DOHH2 (cell line): ENCODE data around the gene RHOG.

Experiments used
- H3F3A ChIP-seq: fragments of 200-600 bp; sonication (generic), shearing (Covaris generic); 2 replicates; pipeline ENCODE4 v1.6.0; 2016; ENCODE audit warnings: antibody characterized with exemption, mild to moderate bottlenecking; ENCODE audit not compliant: control insufficient read depth, insufficient read depth
- H3K27ac ChIP-seq: fragments of 200-600 bp; sonication (generic); 2 replicates; pipeline ENCODE4 v1.5.1; 2014; ENCODE audit warnings: low read depth, mild to moderate bottlenecking, low read length, moderate library complexity
- H3K27me3 ChIP-seq: fragments of 200-600 bp; sonication (generic); 2 replicates; pipeline ENCODE4 v1.6.1; 2014; ENCODE audit warnings: mild to moderate bottlenecking, low read length, mixed read lengths; ENCODE audit not compliant: control insufficient read depth
- H3K36me3 ChIP-seq: fragments of 200-600 bp; sonication (generic); 2 replicates; pipeline ENCODE4 v1.6.1; 2014; ENCODE audit warnings: mild to moderate bottlenecking, low read length, moderate library complexity, mixed read lengths; ENCODE audit not compliant: control insufficient read depth
- H3K4me1 ChIP-seq: fragments of 200-600 bp; sonication (generic); 2 replicates; pipeline ENCODE4 v1.6.1; 2014; ENCODE audit warnings: mild to moderate bottlenecking, low read length, mixed read lengths; ENCODE audit not compliant: control insufficient read depth
- H3K4me2 ChIP-seq: fragments of 200-600 bp; sonication (generic); 2 replicates; pipeline ENCODE4 v1.6.0; 2014; ENCODE audit warnings: mild to moderate bottlenecking, low read length, moderate library complexity
- H3K4me3 ChIP-seq: fragments of 200-600 bp; sonication (generic); 2 replicates; pipeline ENCODE4 v1.5.1; 2014; ENCODE audit warnings: mild to moderate bottlenecking, low read length, mixed read lengths
- H3K79me2 ChIP-seq: fragments of 200-600 bp; sonication (generic); 2 replicates; pipeline ENCODE4 v1.6.1; 2014; ENCODE audit warnings: mild to moderate bottlenecking, low read length, mixed read lengths; ENCODE audit not compliant: control insufficient read depth
- H3K9me2 ChIP-seq: fragments of 200-600 bp; sonication (generic); replicated peaks from 2 replicates; pipeline ENCODE4 v1.6.1; 2014; ENCODE audit warnings: mild to moderate bottlenecking, low read length, mixed read lengths; ENCODE audit not compliant: control insufficient read depth
- H3K9me3 ChIP-seq: fragments of 200-600 bp; sonication (generic); 2 replicates; pipeline ENCODE4 v1.6.1; 2014; ENCODE audit warnings: antibody characterized with exemption, low read length, mixed read lengths; ENCODE audit not compliant: control insufficient read depth, insufficient read depth
- H4K20me1 ChIP-seq: fragments of 200-600 bp; sonication (generic); 2 replicates; pipeline ENCODE4 v1.6.0; 2014; ENCODE audit warnings: low read depth, mild to moderate bottlenecking, antibody characterized with exemption, low read length, moderate library complexity; ENCODE audit not compliant: control insufficient read depth, insufficient read depth
- EZH2phosphoT487 ChIP-seq: fragments of 200-600 bp; sonication (generic); IDR thresholded peaks from 2 replicates; pipeline ENCODE4 v1.6.1; 2017; ENCODE audit warnings: borderline replicate concordance, mild to moderate bottlenecking, antibody characterized with exemption, low read length, moderate library complexity, mixed read lengths
- TF ChIP-seq, protein P1 (sequence below): fragments of 200-600 bp; sonication (generic); IDR thresholded peaks from one replicate; pipeline ENCODE4 v1.5.1; 2014; ENCODE audit warnings: antibody characterized with exemption, mild to moderate bottlenecking, low read depth, low read length; ENCODE audit not compliant: poor library complexity, severe bottlenecking

Gene RHOG

GRCh38 chr11:3878258-3878584 is 37.5 kb upstream of the RHOG start:
- Histone ChIP-seq H3F3A (peaks cover 14% of the 10 kb centered on the region), H3K27me3 (no peaks in the 10 kb centered on the region), H3K9me2 (no peaks in the 10 kb centered on the region), H3K4me2 (peak overlapping the region; percentile 21; the same call in 1 of the 2 replicates), H3K9me3 (no peaks in the 10 kb centered on the region), H4K20me1 (0 out of 2 replicates have a peak, but pooled peaks cover 12% of the 10 kb centered on the region), H3K36me3 (no peaks in the 10 kb centered on the region), H3K79me2 (peaks cover 47% of the 10 kb centered on the region), H3K4me1 (peaks cover 64% of the 10 kb centered on the region), H3K4me3 (no peak overlapping the region), H3K27ac (no peak overlapping the region)
- TF ChIP-seq, protein P1, sequence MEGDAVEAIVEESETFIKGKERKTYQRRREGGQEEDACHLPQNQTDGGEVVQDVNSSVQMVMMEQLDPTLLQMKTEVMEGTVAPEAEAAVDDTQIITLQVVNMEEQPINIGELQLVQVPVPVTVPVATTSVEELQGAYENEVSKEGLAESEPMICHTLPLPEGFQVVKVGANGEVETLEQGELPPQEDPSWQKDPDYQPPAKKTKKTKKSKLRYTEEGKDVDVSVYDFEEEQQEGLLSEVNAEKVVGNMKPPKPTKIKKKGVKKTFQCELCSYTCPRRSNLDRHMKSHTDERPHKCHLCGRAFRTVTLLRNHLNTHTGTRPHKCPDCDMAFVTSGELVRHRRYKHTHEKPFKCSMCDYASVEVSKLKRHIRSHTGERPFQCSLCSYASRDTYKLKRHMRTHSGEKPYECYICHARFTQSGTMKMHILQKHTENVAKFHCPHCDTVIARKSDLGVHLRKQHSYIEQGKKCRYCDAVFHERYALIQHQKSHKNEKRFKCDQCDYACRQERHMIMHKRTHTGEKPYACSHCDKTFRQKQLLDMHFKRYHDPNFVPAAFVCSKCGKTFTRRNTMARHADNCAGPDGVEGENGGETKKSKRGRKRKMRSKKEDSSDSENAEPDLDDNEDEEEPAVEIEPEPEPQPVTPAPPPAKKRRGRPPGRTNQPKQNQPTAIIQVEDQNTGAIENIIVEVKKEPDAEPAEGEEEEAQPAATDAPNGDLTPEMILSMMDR: no peak
- TF ChIP-seq EZH2phosphoT487: no peak

DNA sequence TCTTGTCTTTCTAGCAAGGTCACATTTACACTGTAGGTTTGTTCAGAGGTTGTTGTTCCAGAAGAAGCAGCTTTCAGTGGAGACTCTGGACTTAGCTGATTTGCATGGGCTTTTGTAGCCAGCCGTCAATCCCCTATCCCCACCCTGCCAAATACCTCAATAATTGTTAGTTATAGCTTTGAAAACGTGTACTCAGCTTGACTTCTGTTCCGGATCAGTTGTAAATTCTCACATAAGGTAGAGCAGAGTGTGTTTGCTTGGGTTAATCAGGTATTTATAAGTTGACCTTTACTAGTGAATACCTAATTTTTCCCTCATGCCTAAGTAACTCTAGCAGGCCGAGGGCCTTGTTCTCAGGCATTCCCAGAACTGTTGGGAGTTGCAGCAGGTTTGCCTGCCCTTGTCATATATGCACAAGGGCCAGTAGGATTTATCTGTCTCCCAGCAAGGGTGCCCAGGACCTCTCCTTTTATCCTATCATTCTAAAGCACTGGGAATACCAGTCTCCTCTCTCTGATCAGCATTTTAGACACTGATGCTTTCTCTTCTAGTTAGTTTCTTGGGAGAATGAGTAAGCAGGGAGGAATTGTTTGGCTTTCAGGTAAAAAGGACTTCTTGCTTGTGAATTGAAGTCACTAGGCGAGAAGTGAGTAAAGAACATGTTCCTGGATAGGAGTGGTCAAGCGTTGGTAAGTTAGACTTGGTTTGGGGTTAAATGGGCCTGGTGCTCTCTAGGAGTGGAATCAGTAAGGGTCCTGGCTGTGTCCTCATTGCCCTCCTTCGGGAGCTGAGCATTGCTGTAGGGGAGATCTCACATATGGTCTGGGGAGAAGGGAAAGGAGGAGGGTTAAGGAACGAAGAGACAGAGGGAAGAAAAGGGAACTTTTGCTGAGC is 36.9 kb upstream of the RHOG start:
- peak overlapping the region; percentile 21 for H3K4me2 ChIP-seq
- peaks cover 43% of the 10 kb centered on the region for H3K79me2 ChIP-seq
- H3K4me1 ChIP-seq: peaks cover 64% of the 10 kb centered on the region

DNA sequence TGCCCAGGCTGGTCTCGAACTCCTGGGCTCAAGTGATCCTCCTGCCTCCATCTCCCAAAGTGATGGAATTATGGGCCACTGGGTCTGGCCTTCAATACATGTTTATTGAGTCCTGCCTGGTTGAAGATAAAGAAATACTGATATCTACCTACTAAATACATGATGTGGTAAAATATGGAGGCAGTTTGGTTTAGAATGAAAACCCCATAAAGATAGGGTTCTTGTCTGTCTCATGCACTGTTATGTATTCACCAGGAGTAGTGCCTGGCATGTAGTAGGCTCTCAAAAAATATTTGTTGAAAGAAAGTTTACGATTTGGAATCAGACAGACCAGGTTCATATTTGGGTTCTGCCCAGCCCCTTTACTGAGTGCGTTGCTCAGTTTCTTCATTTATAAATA is 35.9 kb upstream of the RHOG start:
- Histone ChIP-seq H3K27me3 (no peaks in the 10 kb centered on the region), H3K4me1 (peaks cover 62% of the 10 kb centered on the region), H3F3A (peaks cover 11% of the 10 kb centered on the region), H3K4me2 (no peak overlapping the region), H3K9me3 (no peaks in the 10 kb centered on the region), H3K4me3 (no peak overlapping the region), H3K9me2 (no peaks in the 10 kb centered on the region), H3K79me2 (peaks cover 36% of the 10 kb centered on the region), H3K27ac (no peak overlapping the region), H3K36me3 (no peaks in the 10 kb centered on the region), H4K20me1 (0 out of 2 replicates have a peak, but pooled peaks cover 12% of the 10 kb centered on the region)
- TF ChIP-seq EZH2phosphoT487: no peak
- TF ChIP-seq, protein P1: no peak

More for the DNA sequence above, 36.9 kb upstream of the RHOG start:
- Histone ChIP-seq H3K9me2 (no peaks in the 10 kb centered on the region), H4K20me1 (0 out of 2 replicates have a peak, but pooled peaks cover 12% of the 10 kb centered on the region), H3K27ac (no peak overlapping the region), H3K4me3 (no peak overlapping the region), H3K9me3 (no peaks in the 10 kb centered on the region), H3K27me3 (no peaks in the 10 kb centered on the region), H3F3A (peaks cover 14% of the 10 kb centered on the region), H3K36me3 (no peaks in the 10 kb centered on the region)
- TF ChIP-seq, protein P1: no peak
- TF ChIP-seq EZH2phosphoT487: no peak
